Duodenal mucosa (tissue), 2 donors: ENCODE data around the gene TBKBP1.

Experiments used
- H3K27ac ChIP-seq: one replicate; pipeline ENCODE4 v1.7.0; 2013; ENCODE audit warnings: low read depth, low read length
- H3K27me3 ChIP-seq, 2 donors: one replicate each; pipeline ENCODE4 v1.7.0; 2013; ENCODE audit warnings: low read length in 2 of 2, control low read depth in 1 of 2; ENCODE audit not compliant: insufficient read depth in 2 of 2, control insufficient read depth in 1 of 2
- H3K36me3 ChIP-seq, 2 donors: one replicate each; pipeline ENCODE4 v1.7.0; 2013; ENCODE audit warnings: low read length in 2 of 2, control low read depth in 1 of 2; ENCODE audit not compliant: insufficient read depth in 2 of 2, control insufficient read depth in 1 of 2
- H3K4me1 ChIP-seq, 2 donors: one replicate each; pipeline ENCODE4 v1.7.0; 2013; ENCODE audit warnings: low read length in 2 of 2, control low read depth in 1 of 2; ENCODE audit not compliant: insufficient read depth in 2 of 2, control insufficient read depth in 1 of 2
- H3K4me3 ChIP-seq, 2 donors: one replicate each; pipeline ENCODE4 v1.7.0; 2013; ENCODE audit warnings: low read length in 2 of 2, low read depth in 1 of 2
- H3K9ac ChIP-seq, 2 donors: one replicate each; pipeline ENCODE4 v1.7.0; 2013; ENCODE audit warnings: low read length in 2 of 2, low read depth in 1 of 2
- H3K9me3 ChIP-seq, 2 donors: one replicate each; pipeline ENCODE4 v1.7.0; 2013; ENCODE audit warnings: low read length in 2 of 2, control low read depth in 1 of 2; ENCODE audit not compliant: control insufficient read depth in 1 of 2

TBKBP1 gene

GRCh38 chr17:47731396-47731795 lies 37.4 kb downstream of the TBKBP1 start:
- Histone ChIP-seq H3K9ac (no peak overlapping the region), H3K4me1 (peaks cover 0 to 9% of the 10 kb centered on the region in 2 donors), H3K4me3 (no peak overlapping the region), H3K9me3 (no peaks in the 10 kb centered on the region), H3K36me3 (no peaks in the 10 kb centered on the region), H3K27ac (no peak overlapping the region), H3K27me3 (peaks cover 44 to 47% of the 10 kb centered on the region in 2 donors)

GRCh38 chr17:47732399-47733046 lies 38.6 kb downstream of the TBKBP1 start:
- no peaks in the 10 kb centered on the region for H3K9me3 ChIP-seq
- no peak overlapping the region for H3K9ac ChIP-seq
- peak overlapping the region in 1 of 2 donors; percentile 65 for H3K4me3 ChIP-seq
- H3K27me3 ChIP-seq: peaks cover 44 to 47% of the 10 kb centered on the region in 2 donors
- peaks cover 0 to 9% of the 10 kb centered on the region in 2 donors for H3K4me1 ChIP-seq
- H3K36me3 ChIP-seq: no peaks in the 10 kb centered on the region
- H3K27ac ChIP-seq: no peak overlapping the region

- peaks cover 44 to 47% of the 10 kb centered on the region in 2 donors for H3K27me3 ChIP-seq
These were observed 39.2 kb downstream of the TBKBP1 start, which contains the start of gene TBX21 for GRCh38 chr17:47733047-47733673. Gene TBX21 (plus strand): TSS chr17:47733236. CDS start chr17:47733455, 219 bp downstream.

GRCh38 chr17:47733674-47734410 lies 39.9 kb downstream of the TBKBP1 start:
- Histone ChIP-seq H3K36me3 (no peaks in the 10 kb centered on the region), H3K27ac (no peak overlapping the region), H3K9me3 (no peaks in the 10 kb centered on the region), H3K4me1 (peaks cover 0 to 9% of the 10 kb centered on the region in 2 donors), H3K9ac (peak overlapping the region; percentile 54 to 60), H3K4me3 (peak overlapping the region; percentile 65 to 66), H3K27me3 (peaks cover 44 to 47% of the 10 kb centered on the region in 2 donors)

More at GRCh38 chr17:47733047-47733673, 39.2 kb downstream of the TBKBP1 start, which contains the start of gene TBX21:
- no peaks in the 10 kb centered on the region for H3K36me3 ChIP-seq
- H3K9me3 ChIP-seq: no peaks in the 10 kb centered on the region
- H3K4me3 ChIP-seq: peak within 1 kb of the TSS; percentile 65 to 66
- H3K4me1 ChIP-seq: peaks cover 0 to 9% of the 10 kb centered on the region in 2 donors
- peak within 1 kb of the TSS; percentile 54 to 60 for H3K9ac ChIP-seq
- no peak within 1 kb of the TSS for H3K27ac ChIP-seq

GRCh38 chr17:47735139-47735464 lies 41.1 kb downstream of the TBKBP1 start:
- H3K27me3 ChIP-seq: peaks cover 44 to 47% of the 10 kb centered on the region in 2 donors
- no peak overlapping the region for H3K27ac ChIP-seq
- peak overlapping the region; percentile 25 to 54 for H3K9ac ChIP-seq
- H3K36me3 ChIP-seq: no peaks in the 10 kb centered on the region
- peak overlapping the region; percentile 52 to 65 for H3K4me3 ChIP-seq
- no peaks in the 10 kb centered on the region for H3K9me3 ChIP-seq
- H3K4me1 ChIP-seq: peaks cover 0 to 9% of the 10 kb centered on the region in 2 donors

- H3K27me3 ChIP-seq: peaks cover 43 to 44% of the 10 kb centered on the region in 2 donors
- H3K4me1 ChIP-seq: peaks cover 0 to 9% of the 10 kb centered on the region in 2 donors
- peak overlapping the region in 1 of 2 donors; percentile 54 for H3K9ac ChIP-seq
- H3K9me3 ChIP-seq: no peaks in the 10 kb centered on the region
- no peaks in the 10 kb centered on the region for H3K36me3 ChIP-seq
- H3K4me3 ChIP-seq: peak overlapping the region; percentile 7 to 52
- H3K27ac ChIP-seq: no peak overlapping the region
These were observed 41.6 kb downstream of the TBKBP1 start for GRCh38 chr17:47735536-47736011.

- H3K9ac ChIP-seq: no peak overlapping the region
- peaks cover 33 to 41% of the 10 kb centered on the region in 2 donors for H3K27me3 ChIP-seq
- peaks cover 0 to 9% of the 10 kb centered on the region in 2 donors for H3K4me1 ChIP-seq
These were observed 42.8 kb downstream of the TBKBP1 start for GRCh38 chr17:47736501-47737495.

GRCh38 chr17:47738178-47738577 lies 44.2 kb downstream of the TBKBP1 start:
- Histone ChIP-seq H3K4me3 (no peak overlapping the region), H3K27ac (no peak overlapping the region), H3K9me3 (no peaks in the 10 kb centered on the region), H3K4me1 (peaks cover 0 to 9% of the 10 kb centered on the region in 2 donors), H3K9ac (no peak overlapping the region), H3K27me3 (peaks cover 26 to 38% of the 10 kb centered on the region in 2 donors), H3K36me3 (no peaks in the 10 kb centered on the region)

More at GRCh38 chr17:47736501-47737495, 42.8 kb downstream of the TBKBP1 start:
- no peaks in the 10 kb centered on the region for H3K9me3 ChIP-seq
- H3K4me3 ChIP-seq: no peak overlapping the region
- no peak overlapping the region for H3K27ac ChIP-seq
- H3K36me3 ChIP-seq: no peaks in the 10 kb centered on the region

GRCh38 chr17:47739150-47739549 lies 45.2 kb downstream of the TBKBP1 start:
- Histone ChIP-seq H3K36me3 (no peaks in the 10 kb centered on the region), H3K9me3 (no peaks in the 10 kb centered on the region), H3K27ac (no peak overlapping the region), H3K4me3 (no peak overlapping the region), H3K9ac (no peak overlapping the region), H3K4me1 (peaks cover 0 to 4% of the 10 kb centered on the region in 2 donors), H3K27me3 (peaks cover 29 to 34% of the 10 kb centered on the region in 2 donors)
